Fibroblast of skin of back (primary cell): ENCODE results near the gene NTN1.

Experiments used
- DNase-seq: peaks from one replicate; pipeline ENCODE4 v3.0.0-alpha.2; 2013

Gene NTN1

DNA sequence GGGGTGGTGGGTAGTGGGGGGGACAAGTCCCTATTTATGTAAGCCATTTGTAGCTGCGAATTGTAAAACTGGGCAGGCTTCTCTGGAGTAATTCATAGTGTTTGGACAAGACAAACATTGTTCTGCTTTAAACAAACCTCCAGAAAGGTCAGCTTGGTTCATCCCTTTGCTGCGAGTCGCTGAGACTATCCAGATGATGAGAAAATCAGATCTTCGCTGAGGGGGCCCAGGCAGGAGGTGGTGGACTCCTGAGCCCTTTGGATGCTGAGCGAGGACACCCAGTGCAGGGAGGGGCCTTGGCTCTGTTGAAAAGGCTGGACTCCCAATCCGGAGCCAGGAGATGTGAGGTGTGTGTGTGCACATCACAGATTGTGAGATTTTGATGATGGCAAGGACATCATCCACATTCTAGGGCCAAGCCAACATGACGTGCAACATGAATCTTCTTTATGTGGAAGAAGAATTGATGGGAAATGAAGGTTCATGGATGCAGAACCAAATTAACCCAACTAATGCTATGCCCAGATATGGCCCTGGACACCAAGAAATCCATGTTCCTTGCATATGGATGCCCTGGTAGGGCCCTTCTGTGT, 15.0 kb upstream of the NTN1 start:
- DNase-seq, result no peak

DNA sequence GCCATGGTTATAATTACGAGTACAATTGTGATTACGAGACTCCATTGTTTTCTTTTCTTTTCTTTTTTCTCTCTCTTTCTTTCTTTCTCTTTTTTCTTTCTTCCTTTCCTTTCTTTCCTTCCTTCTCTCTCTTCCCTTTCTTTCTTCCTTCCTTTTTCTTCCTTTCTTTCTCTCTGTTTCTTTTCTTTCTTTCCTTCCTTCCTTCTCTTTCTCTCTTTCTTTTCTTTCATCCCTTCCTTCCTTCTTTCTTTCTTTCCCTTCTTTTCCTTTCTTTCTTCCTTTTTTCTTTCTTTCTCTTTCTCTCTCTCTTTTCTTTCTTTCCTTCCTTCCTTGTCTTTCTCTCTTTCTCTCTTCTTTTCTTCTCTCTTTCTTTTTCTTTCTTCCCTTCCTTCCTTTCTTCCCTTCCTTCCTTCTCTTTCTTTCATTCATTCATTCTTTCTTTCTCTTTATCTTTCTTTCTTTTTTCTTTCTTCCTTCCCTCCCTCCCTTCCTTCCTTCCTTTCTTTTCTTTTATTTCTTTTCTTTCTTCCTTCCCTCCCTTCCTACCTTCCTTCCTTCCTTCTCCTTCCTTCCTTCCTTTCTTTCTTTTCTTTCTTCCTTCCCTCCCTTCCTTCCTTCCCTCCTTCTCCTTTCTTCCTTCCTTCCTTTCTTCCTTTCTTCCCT, 14.1 kb upstream of the NTN1 start:
- DNase-seq, result no peak

- DNase-seq, result no peak
Observed at GRCh38 chr17:9009096-9009495, 12.2 kb upstream of the NTN1 start.

GRCh38 chr17:9009737-9010136, 11.6 kb upstream of the NTN1 start:
- DNase-seq, result no peak

- DNase-seq, result no peak
Observed at GRCh38 chr17:9011001-9011400, 10.3 kb upstream of the NTN1 start.

DNA sequence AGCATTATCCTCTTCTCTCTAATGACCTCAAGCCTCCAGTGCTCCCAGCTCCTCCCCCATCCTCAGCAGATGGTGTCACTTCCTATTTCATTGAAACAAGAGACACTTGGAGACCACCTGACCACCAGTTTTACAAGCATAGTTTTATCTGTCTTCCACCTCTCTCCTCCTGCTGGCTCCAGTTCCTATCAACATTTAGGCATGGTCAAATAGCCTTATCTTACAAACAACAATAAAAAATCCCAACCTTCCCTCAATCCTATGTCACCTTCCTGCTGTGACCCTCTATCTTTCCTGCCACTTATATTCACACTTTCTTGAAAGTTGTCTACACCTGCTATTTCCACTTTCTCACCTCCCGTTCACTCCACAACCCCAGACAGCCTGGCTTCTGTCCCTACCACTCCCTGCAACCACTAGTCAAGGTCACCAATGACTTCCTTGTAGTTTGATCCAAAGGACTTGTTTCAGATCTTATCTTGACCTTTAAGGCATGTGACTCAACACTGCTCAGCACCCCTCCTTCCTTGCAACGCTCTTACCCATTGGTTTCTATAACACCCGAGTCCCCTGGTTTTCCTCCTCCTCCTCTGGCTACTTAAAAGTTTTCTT, 4.3 kb upstream of the NTN1 start:
- DNase-seq, result no peak

GRCh38 chr17:9018726-9019125, 2.6 kb upstream of the NTN1 start:
- peak; percentile 10 for DNase-seq

GRCh38 chr17:9020096-9020823, 1.1 kb upstream of the NTN1 start:
- DNase-seq, result no peak

- no peak for DNase-seq
Observed at GRCh38 chr17:9020824-9021157, 519 bp upstream of the NTN1 start.

DNA sequence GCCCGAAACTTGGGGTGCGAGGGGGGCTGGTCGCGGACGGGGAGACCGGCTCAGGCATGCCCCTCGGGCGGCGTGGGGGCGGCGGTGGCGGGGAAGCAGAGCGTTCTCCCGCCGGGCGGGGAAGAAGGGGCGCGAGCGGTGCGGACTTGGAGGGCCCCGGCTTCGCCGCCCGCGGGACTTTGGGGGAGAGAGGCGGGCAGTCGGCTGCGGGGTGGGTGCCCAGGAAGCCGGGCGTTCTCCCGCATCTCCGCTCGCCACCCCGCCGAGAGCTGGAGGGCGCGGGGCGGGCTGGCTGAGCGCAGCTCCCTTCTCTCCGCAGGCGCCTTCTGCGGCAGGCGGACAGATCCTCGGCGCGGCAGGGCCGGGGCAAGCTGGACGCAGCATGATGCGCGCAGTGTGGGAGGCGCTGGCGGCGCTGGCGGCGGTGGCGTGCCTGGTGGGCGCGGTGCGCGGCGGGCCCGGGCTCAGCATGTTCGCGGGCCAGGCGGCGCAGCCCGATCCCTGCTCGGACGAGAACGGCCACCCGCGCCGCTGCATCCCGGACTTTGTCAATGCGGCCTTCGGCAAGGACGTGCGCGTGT, 772 bp downstream of the NTN1 start:
- DNase-seq, result peak; percentile 37

- peak; percentile 12 for DNase-seq
Observed at GRCh38 chr17:9022573-9023391, 1.5 kb downstream of the NTN1 start.

DNA sequence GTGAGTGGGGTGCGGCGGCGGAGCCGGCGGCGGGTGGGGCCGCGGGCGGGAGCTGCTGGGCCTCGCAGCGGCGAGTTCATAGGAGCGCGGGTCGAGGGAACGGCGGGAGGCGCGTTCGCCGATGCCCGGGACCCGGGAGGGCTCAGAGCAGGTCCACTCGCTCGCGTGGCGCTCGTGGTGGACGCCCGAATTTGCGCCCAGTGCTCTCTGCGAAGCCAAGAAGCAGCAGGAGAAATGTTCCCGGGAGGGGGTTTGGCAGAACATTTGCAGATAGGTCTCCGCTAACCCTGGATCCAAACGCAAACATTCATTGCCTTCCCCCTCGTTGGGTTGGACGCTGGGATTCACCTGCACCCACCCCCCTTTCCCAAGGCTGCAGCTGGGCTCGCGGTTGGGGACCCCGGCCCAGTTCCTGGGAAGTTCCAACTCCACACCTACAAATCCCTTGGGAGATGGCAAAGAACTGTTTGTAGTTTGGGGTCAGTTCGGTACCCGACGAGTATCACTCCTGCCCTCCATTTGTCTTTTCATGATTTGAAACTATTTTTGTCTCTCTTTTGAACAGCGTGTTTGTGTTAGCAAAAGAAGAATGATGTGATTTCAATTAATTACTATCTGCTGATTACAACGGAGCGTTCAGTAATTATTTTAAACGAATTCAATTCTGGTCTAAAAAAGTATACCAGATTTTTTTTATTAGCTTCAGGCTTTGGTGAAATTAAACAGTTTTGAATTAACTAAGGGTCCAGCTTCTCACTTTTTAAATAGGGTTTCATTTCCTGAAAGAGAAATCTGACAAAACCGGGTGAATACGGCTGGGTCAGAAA, 2.3 kb downstream of the NTN1 start:
- DNase-seq, result no peak

DNA sequence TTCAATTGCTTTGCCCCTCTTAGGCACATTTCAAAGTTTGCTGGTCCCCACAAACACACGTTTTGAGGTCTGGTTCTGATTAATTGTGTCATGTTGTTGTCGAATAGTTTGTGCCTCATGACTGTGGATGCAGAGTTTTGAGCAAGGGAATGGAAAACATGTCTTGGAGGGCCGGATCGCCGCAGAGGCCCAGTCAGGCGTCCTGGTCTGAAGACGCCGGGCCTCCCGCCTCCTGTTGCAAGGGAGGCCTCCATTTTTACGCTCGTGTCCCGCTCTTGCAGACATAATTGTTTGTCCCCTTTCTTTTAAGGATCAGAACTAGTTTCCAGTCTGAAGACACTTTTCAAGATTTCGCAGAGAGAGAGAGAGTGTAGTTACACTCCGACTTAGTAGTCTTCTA, 3.2 kb downstream of the NTN1 start:
- no peak for DNase-seq

GRCh38 chr17:9026741-9027140, 5.4 kb downstream of the NTN1 start:
- DNase-seq, result no peak

- DNase-seq, result no peak
Observed at GRCh38 chr17:9028202-9028987, 7.1 kb downstream of the NTN1 start.

DNA sequence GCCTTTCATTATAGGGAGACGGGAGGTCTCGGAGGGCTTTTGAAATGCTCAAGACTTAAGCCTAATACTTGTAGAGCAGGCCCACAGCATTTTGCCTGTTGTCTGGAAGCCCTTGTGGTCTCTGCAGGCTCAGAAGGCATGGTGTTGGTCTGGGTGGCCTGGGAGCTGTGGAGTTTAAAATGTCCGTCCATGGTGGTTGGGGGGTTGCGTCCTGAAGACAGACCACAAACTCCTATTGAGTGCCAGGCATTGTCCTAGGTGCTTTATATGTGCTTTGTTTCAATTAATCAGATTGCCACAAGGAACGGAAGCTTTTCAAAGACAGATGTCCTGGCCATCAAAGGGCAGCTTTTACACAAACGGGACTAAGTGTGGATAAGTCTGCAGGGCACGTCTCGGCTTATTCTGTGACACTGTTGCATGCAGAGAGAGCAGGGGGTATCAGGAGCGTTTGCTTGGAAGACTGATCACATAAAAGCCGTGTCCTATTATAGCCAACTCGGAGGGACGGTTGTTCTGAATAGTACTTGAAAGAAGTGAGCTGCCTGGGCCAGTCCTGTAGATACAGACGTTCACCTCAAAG, 7.8 kb downstream of the NTN1 start:
- DNase-seq, result no peak

DNA sequence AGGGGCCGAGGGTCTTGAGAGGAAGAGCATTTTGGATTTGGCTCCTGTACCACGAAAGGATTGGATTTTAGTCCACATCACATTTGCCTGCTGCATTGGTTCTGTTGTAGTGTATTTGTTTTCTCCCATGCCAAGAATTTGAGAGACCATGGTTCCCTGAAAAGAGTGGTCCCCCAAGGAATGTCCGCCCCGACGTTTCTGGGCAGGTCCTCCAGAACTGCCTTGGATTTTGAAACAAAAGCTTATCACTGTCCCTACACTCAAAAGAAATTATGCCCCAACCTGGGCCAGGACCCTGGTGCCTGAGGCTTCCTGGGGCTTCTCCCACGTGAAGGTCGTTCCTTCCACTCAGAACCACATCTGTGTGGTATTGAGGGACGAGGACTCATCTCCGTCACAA, 10.8 kb downstream of the NTN1 start:
- no peak for DNase-seq

DNA sequence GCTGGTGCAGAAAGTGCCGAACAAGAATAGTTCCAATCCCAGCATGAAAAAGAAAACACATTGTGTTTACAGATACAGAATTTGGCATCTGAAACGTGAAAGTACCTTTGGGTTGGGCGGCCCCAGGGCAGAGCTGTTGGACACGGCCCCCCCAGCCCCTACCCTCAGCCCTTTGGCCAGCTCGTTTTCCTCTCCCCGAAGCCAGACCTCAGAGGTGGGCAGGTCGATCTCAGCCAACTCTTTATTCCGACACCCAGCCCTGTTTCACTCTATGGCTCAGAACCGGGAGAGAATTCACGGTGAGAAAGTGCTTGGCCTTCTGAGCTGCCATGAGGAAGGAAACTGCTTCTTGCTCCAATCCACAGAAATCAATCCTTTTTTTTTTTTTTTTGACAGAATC, 11.3 kb downstream of the NTN1 start:
- no peak for DNase-seq

DNA sequence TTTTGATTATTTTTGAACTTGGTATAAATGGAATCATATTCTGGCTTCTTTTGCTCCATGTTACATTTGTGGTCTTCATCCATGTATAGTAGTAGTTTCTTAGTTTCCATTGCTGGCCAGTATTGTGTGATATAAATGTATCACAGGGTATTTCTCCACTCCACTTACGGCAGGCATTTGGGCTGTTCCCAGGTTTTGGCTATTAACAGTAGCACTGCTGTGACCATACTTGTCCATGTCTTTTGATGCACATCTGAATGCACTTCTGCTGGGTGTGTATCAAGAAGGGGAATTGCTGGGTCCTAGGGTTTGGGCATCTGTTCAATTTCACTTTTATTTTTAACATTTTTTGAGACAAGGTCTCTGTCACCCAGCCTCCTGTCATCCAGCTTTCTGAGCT, 13.9 kb downstream of the NTN1 start:
- DNase-seq, result no peak

GRCh38 chr17:9036336-9036735, 15.0 kb downstream of the NTN1 start:
- DNase-seq, result no peak
